GM23338 (cell line): ENCODE measurements around the gene APOBR.

ENCODE experiments used
- CTCF ChIP-seq, 2 experiments: fragments of 200-600 bp in 1 of 2; sonication (generic) in 1 of 2; conservative IDR thresholded peaks; 2 replicates each; pipeline versions ENCODE4 v1.5.1 to v1.6.1; 2016 to 2017; ENCODE audit warnings: antibody characterized with exemption in 2 of 2, low read depth in 2 of 2, mild to moderate bottlenecking in 2 of 2, moderate library complexity in 1 of 2
- POLR2AphosphoS5 ChIP-seq: IDR thresholded peaks from 2 replicates; pipeline ENCODE4 v1.6.1; 2016; ENCODE audit warnings: antibody characterized with exemption, low read depth
- REST ChIP-seq: IDR thresholded peaks from one replicate; pipeline ENCODE4 v1.6.1; 2018; ENCODE audit warnings: antibody characterized with exemption; ENCODE audit not compliant: unreplicated experiment

- TF ChIP-seq CTCF (conservative IDR thresholded peaks at IDR 0.05; ENCODE audit: low read depth in 2 of 2) (no peak), POLR2AphosphoS5 (no peak), REST (no peak)
Measured at GRCh38 chr16:28544998-28545397, 50.6 kb downstream of the APOBR start.
